Measurements from ENCODE around the gene NANOGP8.

The NANOGP8 gene

DNA sequence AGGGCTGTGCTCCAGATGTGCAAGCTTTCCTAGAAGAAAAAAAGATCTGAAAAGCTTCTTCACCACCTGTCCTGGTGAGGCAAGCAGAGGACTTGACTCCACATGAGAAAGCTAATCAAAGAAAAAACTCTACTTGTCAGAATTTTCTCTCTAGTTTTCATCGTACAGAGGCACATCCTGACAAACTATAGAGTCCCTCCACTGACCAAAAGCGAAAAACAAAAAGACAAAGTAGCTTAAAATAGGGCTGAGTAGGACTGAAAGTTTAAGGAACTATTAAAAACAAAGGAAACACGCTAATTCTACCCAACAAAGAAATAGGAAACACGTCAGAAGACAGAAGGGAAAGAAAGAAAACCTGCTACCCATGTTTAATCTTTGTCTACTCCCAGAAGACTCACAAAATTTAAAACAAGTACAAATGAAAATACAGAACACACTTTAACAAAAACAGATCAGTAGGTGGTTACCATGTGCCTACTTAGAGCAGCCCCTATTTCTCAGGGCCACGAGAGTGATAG is 26.5 kb downstream of the NANOGP8 start:
- no peak for DNase-seq (ENCODE audit: low spot score)

DNA sequence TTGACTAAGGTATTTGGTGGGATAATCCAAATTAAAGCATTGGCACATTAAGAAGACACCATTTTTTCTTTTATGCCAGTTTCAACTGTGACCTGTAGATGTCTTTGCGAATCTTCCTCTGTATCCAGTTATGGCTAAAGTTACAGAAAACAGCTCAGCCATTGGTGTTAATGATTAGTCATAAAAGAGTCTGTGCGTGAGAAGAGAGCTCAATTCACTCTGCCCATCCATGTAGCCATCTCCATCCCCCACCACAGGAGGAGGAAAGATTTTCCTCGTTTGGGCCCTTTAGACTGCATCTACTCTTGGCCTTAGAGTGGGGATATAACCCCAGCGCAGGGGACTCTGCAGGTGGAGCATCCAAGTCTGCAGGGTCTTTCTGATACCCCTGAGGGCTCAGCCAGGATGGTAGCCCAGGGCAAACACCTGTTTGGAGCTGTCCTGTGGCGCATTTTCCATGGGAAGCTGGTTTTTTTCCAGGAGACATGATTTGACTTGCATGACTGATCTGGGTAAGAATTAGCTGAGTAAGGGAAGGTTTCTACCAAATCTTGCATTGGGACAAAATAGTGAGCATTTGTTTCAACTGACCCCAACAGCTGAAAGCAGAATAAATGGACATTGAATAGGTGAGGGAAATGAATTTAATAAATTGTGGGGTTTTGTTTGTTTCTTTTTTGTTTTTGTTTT is 29.5 kb downstream of the NANOGP8 start:
- no peak for DNase-seq (ENCODE audit: low spot score)

DNA sequence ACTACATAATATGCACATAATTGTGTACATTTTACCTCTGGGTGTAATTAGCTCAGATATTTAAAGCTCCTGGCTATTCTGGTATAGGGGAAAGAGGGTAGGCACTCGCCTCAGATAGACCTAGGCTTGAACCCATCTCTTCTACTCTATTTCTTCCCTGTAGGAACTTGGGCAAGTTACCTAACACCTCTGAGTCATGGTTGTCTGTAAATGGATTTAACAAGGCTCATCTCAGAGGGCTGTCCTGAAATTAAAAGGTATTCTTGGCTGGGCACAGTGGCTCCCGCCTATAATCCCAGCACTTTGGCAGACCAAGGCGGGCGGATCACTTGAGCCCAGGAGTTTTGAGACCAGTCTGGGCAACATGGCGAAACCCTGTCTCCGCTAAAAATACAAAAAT is 30.7 kb downstream of the NANOGP8 start:
- DNase-seq (ENCODE audit: low spot score) = no peak

DNA sequence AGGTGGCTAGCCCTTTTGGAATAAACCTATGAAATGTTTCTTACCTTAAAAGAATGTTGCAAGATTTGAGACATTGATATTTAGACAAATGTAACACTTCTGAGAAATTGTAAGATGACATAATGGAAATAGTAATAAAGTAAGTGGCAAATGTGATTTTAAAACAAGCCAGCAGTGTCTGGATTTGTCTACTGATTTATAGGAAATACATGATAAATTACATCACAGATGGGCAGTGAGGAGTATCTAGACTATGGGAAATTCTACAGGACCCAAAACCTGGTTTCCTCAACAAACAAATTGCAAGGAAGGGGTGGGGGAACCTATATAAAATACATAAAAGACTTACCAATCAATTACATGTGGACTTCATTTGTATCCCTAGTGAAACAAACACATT is 37.1 kb downstream of the NANOGP8 start:
- no peak for DNase-seq (ENCODE audit: low spot score)

DNA sequence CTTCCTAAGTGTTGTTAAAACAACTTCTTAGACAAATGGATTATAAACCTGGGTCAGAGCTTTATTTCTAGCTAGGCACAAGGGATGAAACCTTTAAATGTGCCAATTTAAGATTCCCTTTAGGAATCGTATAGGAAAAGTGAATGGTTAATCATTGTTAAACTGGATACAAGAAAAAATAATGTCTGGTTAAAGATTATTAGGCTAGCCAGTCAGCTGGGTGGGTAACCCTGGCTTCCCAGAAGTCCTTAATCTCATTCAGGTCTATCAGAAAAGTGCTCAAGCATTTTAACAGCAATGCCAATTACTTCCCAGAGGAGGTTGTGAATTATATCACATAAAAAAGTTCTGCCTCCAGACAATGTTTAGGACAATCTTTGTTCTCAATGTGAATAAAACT is 37.6 kb downstream of the NANOGP8 start:
- DNase-seq (ENCODE audit: low spot score) = no peak

DNA sequence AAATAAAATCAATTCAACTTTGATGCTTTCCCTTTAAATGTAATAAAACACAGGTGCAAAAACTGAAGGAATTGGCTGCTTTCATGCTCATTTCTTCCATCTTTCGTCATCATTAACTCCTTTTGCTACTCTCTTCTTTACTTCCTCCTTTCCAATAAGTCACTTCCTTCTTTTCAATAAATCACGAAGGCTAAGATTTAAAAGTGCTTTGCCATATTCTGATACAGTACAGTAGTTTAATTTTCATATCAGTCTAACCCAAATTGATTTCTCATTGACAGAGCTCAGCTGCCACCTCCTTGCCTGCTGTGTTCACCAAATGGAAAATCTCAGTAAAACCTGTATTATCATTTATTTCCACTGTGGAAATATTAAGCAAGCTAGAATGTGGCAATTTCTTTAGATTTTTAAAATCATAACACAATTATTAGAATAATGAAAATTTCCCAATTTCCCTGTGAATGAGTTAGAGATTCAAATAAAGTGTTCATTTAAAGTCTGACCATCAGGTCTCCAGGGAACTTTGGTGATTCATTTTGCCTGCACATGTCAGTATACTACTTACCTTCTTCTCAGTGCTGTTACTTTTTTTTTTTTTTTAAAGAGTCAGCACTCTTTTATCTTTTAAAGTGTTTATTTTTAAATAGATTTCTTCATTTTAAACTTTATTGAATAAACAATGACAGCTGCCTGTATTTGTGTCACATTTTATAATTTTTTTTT is 41.6 kb downstream of the NANOGP8 start:
- DNase-seq (ENCODE audit: low spot score) = no peak

DNA sequence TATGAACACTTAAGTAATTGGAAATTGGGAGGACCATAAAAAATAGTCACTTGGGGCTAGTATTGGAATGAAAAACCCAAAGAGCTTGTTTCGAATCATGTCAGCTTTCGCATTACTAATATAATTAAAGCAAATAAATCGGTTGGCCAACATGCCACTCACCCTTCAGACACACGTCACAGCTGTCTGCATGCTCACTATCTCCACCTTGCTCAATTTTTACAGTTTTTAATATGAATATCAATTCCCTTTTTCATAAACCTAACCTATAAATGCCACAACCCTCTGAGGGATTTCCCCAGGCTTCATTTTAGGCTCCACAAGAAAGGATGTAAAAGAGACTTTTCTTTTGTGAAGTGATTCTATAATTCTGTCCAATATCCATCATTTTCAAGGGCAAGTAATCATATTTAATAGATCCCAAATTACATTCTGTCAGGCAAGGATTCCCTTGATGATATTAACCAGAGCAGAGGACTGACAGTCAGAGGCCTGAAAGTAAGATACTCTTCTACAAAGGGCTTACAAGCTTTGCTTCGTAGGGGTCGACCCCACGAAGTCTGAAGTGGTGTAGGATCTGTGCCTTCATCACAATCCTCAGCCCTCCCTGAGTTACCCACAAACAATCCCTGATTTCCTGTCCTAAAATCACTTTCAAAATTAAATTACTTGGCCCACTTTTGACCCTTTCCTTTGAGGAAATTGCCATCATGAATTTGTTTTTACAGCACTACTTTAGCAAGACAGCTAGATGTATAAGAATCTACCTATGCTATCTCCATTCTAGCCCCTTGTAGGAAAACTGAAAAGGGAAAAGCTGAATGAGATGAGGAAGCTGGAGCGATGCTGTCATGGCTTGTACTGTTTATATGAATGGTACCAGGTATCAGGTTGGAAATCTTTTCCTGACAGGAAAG is 44.5 kb downstream of the NANOGP8 start:
- no peak for DNase-seq (ENCODE audit: low spot score)

DNA sequence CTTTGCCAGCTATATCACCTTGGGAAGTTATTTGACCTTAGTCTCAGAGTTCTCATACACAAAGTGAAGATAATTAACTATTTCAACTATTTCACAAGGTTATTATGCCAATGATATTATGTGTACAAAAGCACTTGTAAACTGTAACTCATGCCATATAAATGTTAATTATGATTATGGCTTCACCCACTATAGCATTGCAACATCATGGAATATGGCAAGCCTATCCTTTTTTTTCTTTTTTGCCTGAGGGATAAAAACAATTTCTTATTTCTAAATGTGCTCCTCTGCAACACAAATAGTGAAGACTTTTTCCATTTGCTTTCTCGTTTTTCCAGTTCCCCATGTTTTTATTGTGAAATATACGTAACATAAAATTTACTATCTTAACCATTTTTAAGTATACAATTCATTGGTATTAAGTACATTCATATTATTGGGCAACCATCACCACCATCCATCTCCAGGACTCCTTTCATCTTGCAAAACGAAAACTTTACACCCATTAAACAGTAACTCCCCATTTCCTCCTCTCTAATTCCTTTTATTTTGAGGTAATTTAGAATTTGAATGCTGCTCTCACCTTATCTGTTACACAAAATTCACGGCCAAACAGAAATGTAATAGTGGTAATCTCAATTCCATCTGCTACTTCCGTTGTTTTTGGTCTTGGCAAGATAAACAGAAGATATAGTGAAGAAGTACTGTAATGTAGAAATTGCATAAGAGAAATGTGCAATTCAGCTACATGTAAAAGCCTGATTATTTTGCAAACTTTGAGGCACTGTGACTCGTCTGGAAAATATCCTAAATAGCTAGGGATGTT is 46.3 kb downstream of the NANOGP8 start:
- DNase-seq (ENCODE audit: low spot score) = no peak
